GM12878 (cell line): Measurements from ENCODE around the gene TGM2.

ENCODE experiments used
- CHD2 ChIP-seq: IDR thresholded peaks from 2 replicates; pipeline ENCODE4 v1.6.1; 2011; ENCODE audit warnings: low read depth, low read length, improper control_type of control experiment, borderline replicate concordance
- IKZF1 ChIP-seq: fragments of 450-650 bp; conservative IDR thresholded peaks from 2 replicates; pipeline ENCODE4 v1.6.1; 2017; ENCODE audit warnings: antibody characterized with exemption, mild to moderate bottlenecking
- RAD21 ChIP-seq: IDR thresholded peaks from 2 replicates; pipeline ENCODE4 v1.6.1; 2011; ENCODE audit warnings: mild to moderate bottlenecking, low read depth, low read length, moderate library complexity; ENCODE audit not compliant: insufficient read depth
- RELA ChIP-seq: fragments of 450-650 bp; IDR thresholded peaks from 2 replicates; pipeline ENCODE4 v1.8.0; 2014; ENCODE audit warnings: borderline replicate concordance; ENCODE audit not compliant: partially characterized antibody

- TF ChIP-seq RAD21 (no peak), IKZF1 (no peak), RELA (no peak), CHD2 (no peak)
These were observed 38.4 kb upstream of the TGM2 start for GRCh38 chr20:38203337-38203980.
